Liver (tissue), 9 donors: ENCODE results near the gene NAV2. TPM values are rescaled to one million over a fixed set of nuclear protein-coding genes. Genes with fewer than 3 reads are reported as not detected.
A peak's percentile ranks its signal among the peaks of the same experiment; 100 is the strongest.

Experiments
- DNase-seq: peaks from one replicate; pipeline ENCODE4 v3.0.0-alpha.2; 2017; ENCODE audit warnings: low spot score
- H3K27ac ChIP-seq, 2 donors: one replicate each; pipeline ENCODE4 v1.7.0; 2013; ENCODE audit warnings: inconsistent platforms in 2 of 2, low read length in 2 of 2, control low read depth in 1 of 2, low read depth in 1 of 2, mild to moderate bottlenecking in 1 of 2
- H3K27me3 ChIP-seq, 4 donors: one replicate each; pipeline versions ENCODE4 v1.6.1 to v1.7.0; 2013; ENCODE audit warnings: low read length in 3 of 4, inconsistent platforms in 1 of 4, mild to moderate bottlenecking in 1 of 4, moderate library complexity in 1 of 4; ENCODE audit not compliant: control insufficient read depth in 4 of 4, insufficient read depth in 4 of 4
- H3K36me3 ChIP-seq, 4 donors: one replicate each; pipeline versions ENCODE4 v1.6.1 to v1.7.0; 2013; ENCODE audit warnings: low read length in 3 of 4, mild to moderate bottlenecking in 3 of 4, low read depth in 1 of 4, moderate library complexity in 1 of 4; ENCODE audit not compliant: control insufficient read depth in 4 of 4, insufficient read depth in 3 of 4
- H3K4me1 ChIP-seq, 4 donors: one replicate each; pipeline versions ENCODE4 v1.6.1 to v1.7.0; 2013; ENCODE audit warnings: low read length in 3 of 4, mild to moderate bottlenecking in 3 of 4, moderate library complexity in 1 of 4; ENCODE audit not compliant: control insufficient read depth in 4 of 4, insufficient read depth in 4 of 4
- H3K4me3 ChIP-seq, 3 donors: one replicate each; pipeline versions ENCODE4 v1.6.1 to v1.7.0; 2013; ENCODE audit warnings: low read length in 3 of 3, control low read depth in 1 of 3, low read depth in 1 of 3, mild to moderate bottlenecking in 1 of 3
- H3K9ac ChIP-seq, 2 donors: one replicate each; pipeline ENCODE4 v1.7.0; 2013; ENCODE audit warnings: low read length in 2 of 2, mild to moderate bottlenecking in 2 of 2, moderate library complexity in 2 of 2, control low read depth in 1 of 2, low read depth in 1 of 2
- H3K9me3 ChIP-seq, 4 donors: one replicate each; pipeline versions ENCODE4 v1.6.1 to v1.7.0; 2013; ENCODE audit warnings: low read length in 3 of 4; ENCODE audit not compliant: control insufficient read depth in 4 of 4
- EGR1 ChIP-seq, 2 donors: IDR thresholded peaks; 2 replicates each; pipeline ENCODE4 v1.6.1; 2016 to 2018; ENCODE audit warnings: antibody characterized with exemption in 2 of 2, low read depth in 2 of 2
- FOXA1 ChIP-seq: IDR thresholded peaks from 2 replicates; pipeline ENCODE4 v1.6.1; 2016; ENCODE audit warnings: antibody characterized with exemption
- FOXA2 ChIP-seq: IDR thresholded peaks from 2 replicates; pipeline ENCODE4 v1.6.1; 2016; ENCODE audit warnings: antibody characterized with exemption
- GABPA ChIP-seq, 2 donors: IDR thresholded peaks in 1 of 2; conservative IDR thresholded peaks in 1 of 2; 2 replicates each; pipeline ENCODE4 v1.6.1; 2016; ENCODE audit warnings: antibody characterized with exemption in 2 of 2, mild to moderate bottlenecking in 1 of 2, moderate library complexity in 1 of 2
- HNF4A ChIP-seq, 2 donors: conservative IDR thresholded peaks; 2 replicates each; pipeline ENCODE4 v1.6.1; 2016; ENCODE audit warnings: antibody characterized with exemption in 2 of 2, mild to moderate bottlenecking in 2 of 2
- HNF4G ChIP-seq: IDR thresholded peaks from 2 replicates; pipeline ENCODE4 v1.6.1; 2016; ENCODE audit warnings: antibody characterized with exemption
- JUND ChIP-seq, 2 donors: IDR thresholded peaks; 2 replicates each; pipeline ENCODE4 v1.6.1; 2016; ENCODE audit warnings: antibody characterized with exemption in 2 of 2
- NR2F2 ChIP-seq: IDR thresholded peaks from 2 replicates; pipeline ENCODE4 v1.6.1; 2016; ENCODE audit warnings: antibody characterized with exemption
- RAD21 ChIP-seq, 2 donors: IDR thresholded peaks; 2 replicates each; pipeline ENCODE4 v1.6.1; 2016; ENCODE audit warnings: antibody characterized with exemption in 2 of 2, mild to moderate bottlenecking in 2 of 2
- RXRA ChIP-seq, 2 donors: IDR thresholded peaks; 2 replicates each; pipeline ENCODE4 v1.6.1; 2017 to 2018; ENCODE audit warnings: antibody characterized with exemption in 2 of 2, mild to moderate bottlenecking in 1 of 2
- SP1 ChIP-seq: IDR thresholded peaks from 2 replicates; pipeline ENCODE4 v1.6.1; 2018; ENCODE audit warnings: antibody characterized with exemption, mild to moderate bottlenecking
- TAF1 ChIP-seq: conservative IDR thresholded peaks from 2 replicates; pipeline ENCODE4 v1.6.1; 2016; ENCODE audit warnings: antibody characterized with exemption, mild to moderate bottlenecking
- YY1 ChIP-seq: IDR thresholded peaks from 2 replicates; pipeline ENCODE4 v1.6.1; 2016; ENCODE audit warnings: antibody characterized with exemption, mild to moderate bottlenecking
- WGBS: extraction: QIAGEN DNeasy Blood & Tissue Kit; methylation state at CpG from one replicate; pipeline ENCODE4 v1.1.7; 2013; 5-methylcytosine and 5-hydroxymethylcytosine counted together
- polyA plus RNA-seq, 2 donors: library from polyadenylated mRNA; stranded (reverse) in 1 of 2; unstranded in 1 of 2; fragments of 200-250 nt in 1 of 2; fragments of >200 nt in 1 of 2; fragmentation: Nextera tagmentation in 1 of 2; extraction: Ambion mirVana in 1 of 2; gene quantifications; one replicate each; pipeline versions ENCODE4 v1.2.1 to v1.2.3, GENCODE V29; 2013 to 2015
- total RNA-seq, 2 donors: library from RNA; depleted of rRNA; stranded (reverse); fragments of >200 nt; gene quantifications; one replicate each; pipeline ENCODE4 v1.2.3, GENCODE V29; 2014
- TF ChIP-seq, protein P1 (sequence below): fragments of 150-350 bp; IDR thresholded peaks from 2 replicates; pipeline ENCODE4 v1.5.1; 2017; ENCODE audit warnings: improper control_type of control experiment, low read depth, low read length; ENCODE audit not compliant: missing input control
- TF ChIP-seq, protein P2 (sequence below): IDR thresholded peaks from 2 replicates; pipeline ENCODE4 v1.6.1; 2016; ENCODE audit warnings: antibody characterized with exemption
- TF ChIP-seq, protein P3 (sequence below): IDR thresholded peaks from 2 replicates; pipeline ENCODE4 v1.6.1; 2016; ENCODE audit warnings: antibody characterized with exemption
- TF ChIP-seq, protein P4 (sequence below): IDR thresholded peaks from 2 replicates; pipeline ENCODE4 v1.6.1; 2016; ENCODE audit warnings: antibody characterized with exemption
- TF ChIP-seq, protein P5 (sequence below): IDR thresholded peaks from 2 replicates; pipeline ENCODE4 v1.6.1; 2016; ENCODE audit warnings: antibody characterized with exemption, mild to moderate bottlenecking
- donor health status: healthy.
- donor health status: healthy.
- donor health status: healthy.
- donor health status: healthy.
- donor health status: healthy.

The NAV2 gene
- total and polyA plus RNA-seq, 4 donors: 6.3 to 20.5 (median 11.6) TPM

DNA sequence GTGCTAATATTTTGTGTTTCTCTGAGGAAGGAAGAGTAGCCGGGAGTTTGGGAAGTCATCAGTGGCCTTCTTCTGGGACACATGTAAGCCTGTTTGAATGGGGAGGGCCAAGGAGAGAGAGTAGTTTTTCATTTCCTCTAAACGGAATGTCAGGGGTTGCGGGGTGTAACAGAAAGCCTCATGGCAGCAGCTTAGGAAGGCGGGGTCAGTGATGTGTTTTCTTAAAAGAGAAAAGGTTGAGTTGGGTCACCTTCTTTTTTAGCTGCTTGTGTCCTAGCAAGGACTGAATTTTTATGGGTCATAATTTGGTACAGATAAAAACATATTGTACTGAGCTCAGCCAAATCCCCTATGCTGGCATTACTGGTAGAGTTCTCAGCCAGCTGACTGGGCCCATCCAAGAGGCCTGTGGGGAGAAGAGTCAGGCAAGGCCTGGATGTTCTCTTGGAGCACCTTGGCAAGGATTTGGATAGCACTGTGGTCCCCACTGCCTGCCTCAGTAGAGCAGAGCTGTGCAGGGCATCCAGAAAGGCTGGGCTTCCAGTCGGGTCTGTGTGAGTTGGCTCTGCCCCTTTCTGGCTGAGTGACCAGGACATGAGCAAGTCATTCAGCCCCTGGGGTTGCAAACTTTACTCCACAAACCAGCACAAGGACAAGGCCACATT is 29.4 kb upstream of the NAV2 start:
- no peak overlapping the region for H3K4me3 ChIP-seq
- H3K36me3 ChIP-seq: no peaks in the 10 kb centered on the region
- peak overlapping the region in 1 of 2 donors; percentile 4 for H3K27ac ChIP-seq
- WGBS: 66% methylated on average over 5 of the region's 5 CpGs
- no peaks in the 10 kb centered on the region for H3K9me3 ChIP-seq
- H3K27me3 ChIP-seq: no peaks in the 10 kb centered on the region
- peaks cover 8 to 17% (median 10%) of the 10 kb centered on the region in 4 donors for H3K4me1 ChIP-seq
- H3K9ac ChIP-seq: no peak overlapping the region
- DNase-seq: no peak
- TF ChIP-seq NR2F2: peak; percentile 32
- no peak for TF ChIP-seq RXRA (IDR thresholded peaks at IDR 0.05)

DNA sequence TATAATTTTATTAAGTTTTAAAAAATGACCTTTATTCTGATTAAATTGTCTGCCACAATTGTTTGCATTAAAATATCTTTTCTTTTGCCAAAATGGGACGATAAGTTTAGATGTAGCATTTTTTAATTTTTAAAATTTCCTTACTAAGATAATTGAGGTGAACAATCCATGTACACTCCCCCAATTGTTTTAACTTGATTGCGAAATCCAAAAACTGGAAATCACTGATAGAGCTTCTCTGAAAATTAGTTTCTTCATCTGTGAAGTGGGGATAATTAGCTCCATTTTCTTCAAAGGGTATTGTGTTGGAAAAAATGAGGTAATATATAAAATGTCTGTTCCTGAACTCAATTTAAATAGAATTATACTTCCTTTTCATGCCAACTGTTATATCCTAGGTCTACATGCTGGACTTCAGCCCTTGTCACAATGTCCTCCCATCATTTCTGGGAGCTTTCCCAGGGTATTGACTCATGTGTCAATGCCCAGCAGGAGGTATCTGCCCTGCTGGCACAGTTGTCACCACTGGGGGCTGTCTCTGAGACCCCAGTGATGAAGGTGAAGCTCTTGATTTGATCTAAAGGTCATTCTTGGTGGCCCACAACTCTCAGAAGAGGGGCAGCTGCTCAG is 28.7 kb upstream of the NAV2 start:
- Histone ChIP-seq H3K4me3 (no peak overlapping the region), H3K27me3 (no peaks in the 10 kb centered on the region), H3K27ac (no peak overlapping the region), H3K9me3 (no peaks in the 10 kb centered on the region), H3K9ac (no peak overlapping the region), H3K36me3 (no peaks in the 10 kb centered on the region), H3K4me1 (peaks cover 8 to 17% (median 10%) of the 10 kb centered on the region in 4 donors)
- WGBS: 83% methylated on average over 2 of the region's 2 CpGs
- DNase-seq: no peak
- TF ChIP-seq JUND (IDR thresholded peaks at IDR 0.05) (peak in 1 of 2 donors; percentile 78), YY1 (peak; percentile 76), RXRA (IDR thresholded peaks at IDR 0.05) (peak; percentile 99), SP1 (peak; percentile 92), HNF4G (peak; percentile 96), NR2F2 (no peak), EGR1 (IDR thresholded peaks at IDR 0.05; ENCODE audit: low read depth in 2 of 2) (peak in 1 of 2 donors; percentile 42), TAF1 (no peak), RAD21 (IDR thresholded peaks at IDR 0.05) (peak; percentile 23 to 57), GABPA (IDR thresholded peaks at IDR 0.05 in 1 of 2, conservative IDR thresholded peaks at IDR 0.05 in 1 of 2) (peak in 1 of 2 donors; percentile 19), FOXA2 (peak; percentile 76), HNF4A (conservative IDR thresholded peaks at IDR 0.05) (peak; percentile 98 to 99), FOXA1 (peak; percentile 75)
- TF ChIP-seq, protein P1, sequence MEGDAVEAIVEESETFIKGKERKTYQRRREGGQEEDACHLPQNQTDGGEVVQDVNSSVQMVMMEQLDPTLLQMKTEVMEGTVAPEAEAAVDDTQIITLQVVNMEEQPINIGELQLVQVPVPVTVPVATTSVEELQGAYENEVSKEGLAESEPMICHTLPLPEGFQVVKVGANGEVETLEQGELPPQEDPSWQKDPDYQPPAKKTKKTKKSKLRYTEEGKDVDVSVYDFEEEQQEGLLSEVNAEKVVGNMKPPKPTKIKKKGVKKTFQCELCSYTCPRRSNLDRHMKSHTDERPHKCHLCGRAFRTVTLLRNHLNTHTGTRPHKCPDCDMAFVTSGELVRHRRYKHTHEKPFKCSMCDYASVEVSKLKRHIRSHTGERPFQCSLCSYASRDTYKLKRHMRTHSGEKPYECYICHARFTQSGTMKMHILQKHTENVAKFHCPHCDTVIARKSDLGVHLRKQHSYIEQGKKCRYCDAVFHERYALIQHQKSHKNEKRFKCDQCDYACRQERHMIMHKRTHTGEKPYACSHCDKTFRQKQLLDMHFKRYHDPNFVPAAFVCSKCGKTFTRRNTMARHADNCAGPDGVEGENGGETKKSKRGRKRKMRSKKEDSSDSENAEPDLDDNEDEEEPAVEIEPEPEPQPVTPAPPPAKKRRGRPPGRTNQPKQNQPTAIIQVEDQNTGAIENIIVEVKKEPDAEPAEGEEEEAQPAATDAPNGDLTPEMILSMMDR: peak; percentile 23
- TF ChIP-seq, protein P2, sequence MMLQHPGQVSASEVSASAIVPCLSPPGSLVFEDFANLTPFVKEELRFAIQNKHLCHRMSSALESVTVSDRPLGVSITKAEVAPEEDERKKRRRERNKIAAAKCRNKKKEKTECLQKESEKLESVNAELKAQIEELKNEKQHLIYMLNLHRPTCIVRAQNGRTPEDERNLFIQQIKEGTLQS: peak; percentile 62
- TF ChIP-seq, protein P3, sequence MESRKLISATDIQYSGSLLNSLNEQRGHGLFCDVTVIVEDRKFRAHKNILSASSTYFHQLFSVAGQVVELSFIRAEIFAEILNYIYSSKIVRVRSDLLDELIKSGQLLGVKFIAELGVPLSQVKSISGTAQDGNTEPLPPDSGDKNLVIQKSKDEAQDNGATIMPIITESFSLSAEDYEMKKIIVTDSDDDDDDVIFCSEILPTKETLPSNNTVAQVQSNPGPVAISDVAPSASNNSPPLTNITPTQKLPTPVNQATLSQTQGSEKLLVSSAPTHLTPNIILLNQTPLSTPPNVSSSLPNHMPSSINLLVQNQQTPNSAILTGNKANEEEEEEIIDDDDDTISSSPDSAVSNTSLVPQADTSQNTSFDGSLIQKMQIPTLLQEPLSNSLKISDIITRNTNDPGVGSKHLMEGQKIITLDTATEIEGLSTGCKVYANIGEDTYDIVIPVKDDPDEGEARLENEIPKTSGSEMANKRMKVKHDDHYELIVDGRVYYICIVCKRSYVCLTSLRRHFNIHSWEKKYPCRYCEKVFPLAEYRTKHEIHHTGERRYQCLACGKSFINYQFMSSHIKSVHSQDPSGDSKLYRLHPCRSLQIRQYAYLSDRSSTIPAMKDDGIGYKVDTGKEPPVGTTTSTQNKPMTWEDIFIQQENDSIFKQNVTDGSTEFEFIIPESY: peak; percentile 68
- TF ChIP-seq, protein P4, sequence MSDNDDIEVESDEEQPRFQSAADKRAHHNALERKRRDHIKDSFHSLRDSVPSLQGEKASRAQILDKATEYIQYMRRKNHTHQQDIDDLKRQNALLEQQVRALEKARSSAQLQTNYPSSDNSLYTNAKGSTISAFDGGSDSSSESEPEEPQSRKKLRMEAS: peak; percentile 71
- TF ChIP-seq, protein P5, sequence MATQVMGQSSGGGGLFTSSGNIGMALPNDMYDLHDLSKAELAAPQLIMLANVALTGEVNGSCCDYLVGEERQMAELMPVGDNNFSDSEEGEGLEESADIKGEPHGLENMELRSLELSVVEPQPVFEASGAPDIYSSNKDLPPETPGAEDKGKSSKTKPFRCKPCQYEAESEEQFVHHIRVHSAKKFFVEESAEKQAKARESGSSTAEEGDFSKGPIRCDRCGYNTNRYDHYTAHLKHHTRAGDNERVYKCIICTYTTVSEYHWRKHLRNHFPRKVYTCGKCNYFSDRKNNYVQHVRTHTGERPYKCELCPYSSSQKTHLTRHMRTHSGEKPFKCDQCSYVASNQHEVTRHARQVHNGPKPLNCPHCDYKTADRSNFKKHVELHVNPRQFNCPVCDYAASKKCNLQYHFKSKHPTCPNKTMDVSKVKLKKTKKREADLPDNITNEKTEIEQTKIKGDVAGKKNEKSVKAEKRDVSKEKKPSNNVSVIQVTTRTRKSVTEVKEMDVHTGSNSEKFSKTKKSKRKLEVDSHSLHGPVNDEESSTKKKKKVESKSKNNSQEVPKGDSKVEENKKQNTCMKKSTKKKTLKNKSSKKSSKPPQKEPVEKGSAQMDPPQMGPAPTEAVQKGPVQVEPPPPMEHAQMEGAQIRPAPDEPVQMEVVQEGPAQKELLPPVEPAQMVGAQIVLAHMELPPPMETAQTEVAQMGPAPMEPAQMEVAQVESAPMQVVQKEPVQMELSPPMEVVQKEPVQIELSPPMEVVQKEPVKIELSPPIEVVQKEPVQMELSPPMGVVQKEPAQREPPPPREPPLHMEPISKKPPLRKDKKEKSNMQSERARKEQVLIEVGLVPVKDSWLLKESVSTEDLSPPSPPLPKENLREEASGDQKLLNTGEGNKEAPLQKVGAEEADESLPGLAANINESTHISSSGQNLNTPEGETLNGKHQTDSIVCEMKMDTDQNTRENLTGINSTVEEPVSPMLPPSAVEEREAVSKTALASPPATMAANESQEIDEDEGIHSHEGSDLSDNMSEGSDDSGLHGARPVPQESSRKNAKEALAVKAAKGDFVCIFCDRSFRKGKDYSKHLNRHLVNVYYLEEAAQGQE: peak; percentile 65
